HCEC 1CT (cell line): ENCODE results near the gene CD151.

Source experiments
- DNase-seq: peaks from one replicate; pipeline ENCODE4 v3.0.0-alpha.2; 2017

Gene CD151

DNA sequence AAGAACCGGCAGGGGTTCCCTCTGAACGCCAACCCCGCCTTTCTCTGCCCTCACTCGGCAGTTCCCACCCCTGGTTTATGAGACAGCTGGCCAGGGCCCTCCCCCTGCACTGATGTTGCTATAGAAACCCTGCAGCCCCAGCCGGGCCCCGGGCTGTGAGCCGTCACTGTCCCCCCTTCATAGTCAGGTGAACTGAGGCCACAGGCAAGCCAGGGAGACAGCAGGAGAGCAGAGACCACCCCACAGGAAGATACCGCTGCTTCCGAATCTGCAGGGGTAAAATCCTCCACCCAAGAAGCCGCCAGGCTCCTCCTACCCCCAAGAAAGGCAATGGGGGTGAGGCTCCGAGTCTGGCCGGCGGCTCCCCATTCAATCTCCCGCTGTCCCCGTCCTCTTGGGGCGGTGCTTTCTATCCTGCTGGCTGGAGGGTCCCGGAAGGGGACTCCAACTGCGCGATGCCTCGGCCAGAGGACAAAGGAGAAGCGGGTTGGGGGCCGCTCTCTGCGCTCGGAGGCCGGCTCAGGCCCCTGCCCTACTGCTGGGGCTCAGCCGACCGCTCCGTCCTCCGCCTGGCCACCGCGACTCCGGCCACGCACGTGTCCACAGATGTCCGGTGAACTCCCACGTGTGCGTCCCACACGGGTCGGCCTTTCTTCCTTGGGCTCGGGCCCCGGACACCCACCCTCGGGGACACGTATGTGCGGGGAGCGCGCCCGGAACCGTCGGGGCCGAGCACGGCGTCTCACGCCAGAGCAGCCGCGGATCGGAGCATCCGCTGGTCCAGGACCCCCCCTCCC is 35.3 kb upstream of the CD151 start:
- peak; percentile 77 for DNase-seq

DNA sequence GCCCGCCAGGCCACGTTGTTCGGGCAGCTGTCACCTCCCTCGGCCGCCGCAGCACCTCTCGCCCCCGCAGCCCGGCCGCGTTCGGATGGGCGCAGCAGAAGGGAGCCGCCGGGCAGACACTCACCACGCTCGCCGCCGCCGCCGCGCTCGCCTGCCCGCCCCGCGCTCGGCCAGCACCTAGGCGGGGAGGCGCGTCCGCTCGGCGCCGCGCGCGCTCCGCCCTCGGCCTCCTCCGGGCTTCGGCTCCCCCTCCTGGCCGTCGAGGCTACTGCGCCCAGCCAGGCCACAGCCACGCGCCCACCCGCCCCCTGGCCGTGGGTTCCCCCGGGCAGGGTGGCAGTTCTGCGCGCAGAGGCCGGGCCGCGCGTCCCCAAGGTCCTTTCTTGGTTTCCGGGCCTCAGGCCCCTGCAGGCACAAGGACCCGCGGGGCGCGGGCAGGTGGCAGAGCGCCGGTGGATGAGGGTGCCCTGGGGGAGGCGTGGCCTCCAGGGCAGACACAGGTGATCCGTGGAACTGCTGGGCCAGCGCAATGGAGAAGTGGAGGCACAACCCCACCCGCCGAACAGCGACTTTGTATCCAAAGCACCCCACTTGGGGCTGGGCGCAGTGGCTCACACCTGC is 34.5 kb upstream of the CD151 start, which contains the start of gene SLC25A22:
TSS of gene SLC25A22 (minus strand) at position 189 of the 621 bp plus-strand sequence. CDS start 3,275 bp downstream, outside the sequence.
- peak; percentile 73 for DNase-seq

DNA sequence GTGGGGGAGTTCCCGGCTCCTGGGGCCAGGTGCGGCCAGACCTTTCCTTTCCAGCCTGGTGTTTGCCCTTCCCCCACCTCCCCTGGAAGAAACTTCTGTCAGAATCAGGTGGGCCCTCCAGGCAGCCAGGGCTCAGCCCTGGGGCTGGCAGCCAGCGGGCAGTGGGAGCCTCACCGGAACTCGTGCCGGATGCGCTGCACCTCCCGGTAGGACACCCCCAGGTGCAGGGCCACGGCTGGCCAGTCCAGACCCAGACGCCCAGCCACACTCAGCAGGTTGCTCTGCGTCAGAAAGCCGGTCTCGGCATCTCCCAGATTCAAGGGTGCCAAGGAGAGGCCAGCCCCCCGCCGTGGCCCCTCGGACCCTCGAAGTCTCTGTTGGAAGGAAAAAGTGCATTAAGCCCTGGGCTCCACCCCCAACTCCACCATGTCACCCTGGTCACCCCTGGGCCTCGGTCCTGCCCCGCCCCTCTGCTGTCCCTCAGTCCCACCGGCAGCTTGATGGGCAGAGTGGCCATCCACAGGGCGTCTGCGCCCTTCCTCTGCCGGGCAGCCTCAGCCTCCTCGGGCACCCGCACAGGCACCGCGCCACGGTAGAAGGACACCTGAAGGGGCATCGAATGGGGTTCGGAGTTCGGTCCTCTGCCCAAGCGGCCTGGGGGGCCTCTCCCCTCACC is 33.0 kb upstream of the CD151 start:
- DNase-seq, result no peak

DNA sequence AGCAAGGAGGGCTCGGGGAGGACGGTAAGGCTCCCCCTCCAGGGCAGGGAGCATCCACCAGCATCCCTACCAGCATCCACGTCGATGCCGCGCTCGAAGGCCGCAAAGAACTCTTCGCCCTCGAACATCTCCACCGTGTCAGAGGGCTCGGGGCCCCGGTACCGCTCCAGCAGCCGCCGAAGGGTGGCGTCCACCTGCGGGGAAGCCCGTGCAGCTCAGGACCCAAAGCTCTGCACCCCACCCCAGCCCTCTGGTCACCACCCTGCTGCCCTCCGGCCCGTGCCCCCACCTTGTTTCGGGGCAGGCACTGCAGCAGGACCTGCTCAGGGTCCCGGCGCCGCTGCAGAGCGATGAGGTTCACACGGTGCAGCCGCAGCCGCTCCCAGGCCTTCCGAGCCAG is 32.3 kb upstream of the CD151 start:
- DNase-seq, result no peak

DNA sequence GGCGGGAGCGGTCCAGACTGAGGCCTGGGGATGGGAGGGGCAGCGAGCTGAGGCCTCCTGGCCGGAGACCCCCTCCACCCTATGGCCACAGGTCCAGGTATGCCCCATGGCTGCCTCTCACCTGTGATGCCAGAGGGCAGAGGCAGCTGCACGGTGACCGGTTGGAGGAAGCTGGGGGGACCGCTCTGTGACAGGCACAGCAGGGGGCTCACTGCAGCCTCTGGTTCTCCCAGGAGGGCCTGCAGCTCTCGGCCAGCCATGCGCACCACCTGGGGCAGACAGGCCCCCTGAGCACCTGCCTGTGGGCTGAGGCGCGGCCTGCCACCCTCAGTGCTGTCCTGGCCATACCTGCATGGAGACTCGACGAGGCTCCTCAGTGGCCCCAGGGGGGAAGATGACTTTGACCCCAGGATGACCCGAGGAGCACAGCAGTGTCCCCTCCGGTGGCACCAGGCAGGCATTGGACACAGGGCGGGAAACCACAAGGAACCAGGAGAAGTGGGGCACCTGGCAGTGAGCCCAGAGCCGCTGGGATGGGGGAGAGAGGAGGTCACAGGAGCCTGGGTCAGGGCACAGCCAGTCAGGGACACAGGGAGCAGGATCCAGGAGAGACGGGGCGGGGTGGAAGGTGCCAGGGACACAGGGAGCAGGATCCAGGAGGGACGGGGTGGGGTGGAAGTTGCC is 31.5 kb upstream of the CD151 start:
- no peak for DNase-seq

DNA sequence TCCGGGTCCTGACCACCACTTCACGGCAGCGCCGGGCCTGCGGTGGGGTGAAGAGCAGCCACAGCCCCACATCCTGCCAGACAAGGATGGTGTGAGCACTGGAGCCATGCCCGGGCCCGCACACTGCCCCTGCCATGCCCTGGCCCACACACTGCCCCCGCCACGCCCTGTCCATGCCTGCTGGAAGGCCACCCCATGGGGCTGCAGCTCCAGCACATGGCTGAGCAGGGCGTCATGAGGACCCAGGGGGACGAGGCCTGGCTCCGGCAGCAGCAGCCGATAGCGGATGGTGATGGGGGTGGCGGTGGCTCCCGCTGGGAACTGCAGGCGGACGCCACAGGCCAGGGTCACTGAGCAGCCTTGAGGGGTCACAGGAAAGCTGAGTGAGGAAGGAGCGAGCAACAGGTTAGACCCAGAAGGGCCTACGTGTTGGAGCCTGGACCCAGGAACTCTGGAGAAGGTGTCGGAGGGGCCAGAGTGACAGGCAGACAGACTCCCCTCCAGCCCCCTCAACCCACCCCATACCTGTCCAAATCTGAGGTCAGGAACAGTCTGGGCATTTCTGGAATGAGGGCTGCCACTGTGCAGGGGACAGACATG is 30.6 kb upstream of the CD151 start:
- no peak for DNase-seq

DNA sequence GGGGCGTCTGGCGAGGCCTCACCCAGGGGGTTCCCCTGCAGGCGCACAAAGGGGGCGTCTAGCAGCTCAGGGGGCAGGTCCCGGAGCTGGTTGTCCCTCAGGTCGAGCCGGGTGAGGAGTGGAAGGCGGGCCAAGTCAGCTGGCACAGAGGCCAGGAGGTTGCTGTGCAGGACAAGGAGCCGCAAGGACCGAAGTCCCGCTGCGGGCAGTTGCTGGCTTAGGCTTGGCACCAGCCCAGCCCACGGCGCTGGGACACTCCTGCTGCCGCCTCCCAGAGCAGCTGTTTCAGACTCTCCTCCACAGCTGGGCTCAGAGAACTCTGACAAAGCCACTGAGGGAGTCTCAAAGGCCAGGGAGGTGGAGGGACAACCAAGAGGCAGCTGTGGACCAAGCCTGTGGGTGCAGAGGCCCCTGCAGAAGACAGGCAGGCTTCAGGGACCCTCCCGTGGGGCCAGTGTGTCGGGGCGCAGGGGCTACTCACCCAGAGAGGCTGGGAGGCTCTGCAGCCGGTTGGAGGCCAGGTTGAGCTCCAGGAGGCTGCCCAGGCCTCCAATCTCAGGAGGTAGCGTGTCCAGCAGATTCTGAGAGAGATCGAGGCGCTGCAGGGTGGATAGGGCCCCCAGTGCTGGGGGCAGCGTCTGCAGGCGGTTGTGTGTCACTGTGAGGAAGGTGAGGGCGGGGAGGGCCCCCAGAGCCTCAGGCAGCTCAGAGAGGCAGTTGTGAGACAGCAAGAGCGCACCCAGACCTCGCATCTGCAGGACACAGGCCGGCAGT is 29.9 kb upstream of the CD151 start:
- no peak for DNase-seq

DNA sequence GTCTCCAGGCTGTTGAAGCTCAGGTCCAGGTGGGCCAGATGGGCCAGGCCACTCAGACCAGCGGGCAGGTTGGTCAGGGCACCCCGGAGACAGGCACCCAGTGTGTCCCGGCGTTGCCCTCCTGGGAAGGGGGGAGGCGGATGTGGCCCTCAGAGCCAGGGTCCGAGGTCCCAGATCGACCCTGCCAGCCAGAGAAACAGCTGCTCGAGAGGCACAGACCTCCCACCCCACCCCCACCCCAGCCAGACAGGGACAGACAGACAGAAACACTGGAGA is 29.3 kb upstream of the CD151 start:
- no peak for DNase-seq

DNA sequence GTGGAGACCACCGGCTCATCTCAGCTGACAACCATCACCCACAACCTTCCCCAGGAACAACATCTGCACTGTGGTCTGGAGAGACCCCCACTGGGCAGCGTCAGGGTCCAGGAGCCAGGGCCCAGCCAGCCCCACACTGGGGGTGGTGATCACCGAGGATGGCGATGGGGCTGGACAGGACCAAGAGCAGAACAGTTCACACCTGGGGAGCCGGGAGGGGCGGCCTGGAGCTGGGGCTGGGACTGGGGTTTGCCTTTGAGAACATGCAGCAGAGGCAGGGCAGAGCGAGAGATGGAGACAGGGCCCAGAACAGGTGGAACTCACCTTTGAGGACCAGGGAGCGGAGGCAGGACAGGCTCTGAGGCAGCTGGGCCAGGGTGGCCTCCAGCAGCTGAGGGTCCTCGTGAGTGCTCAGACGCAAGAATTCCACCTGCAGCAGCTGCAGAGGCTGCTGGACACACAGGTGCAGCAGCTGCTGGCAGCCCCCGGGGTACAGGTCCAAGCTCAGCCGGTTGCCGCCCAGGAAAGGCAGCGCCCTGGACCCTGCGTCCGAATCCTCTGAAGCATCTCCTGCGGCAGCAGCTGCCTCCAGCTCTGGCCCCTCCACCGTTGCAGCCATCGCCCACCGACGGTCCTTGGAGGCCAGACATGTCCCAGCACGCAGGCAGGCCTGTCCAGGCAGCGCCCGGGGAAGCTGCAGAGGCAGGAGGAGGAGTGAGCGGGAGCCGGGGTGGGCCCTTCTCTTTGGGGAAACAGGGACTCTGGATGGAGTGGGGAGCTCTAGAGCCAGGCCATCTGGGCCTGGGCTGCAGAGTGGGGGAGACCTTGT is 28.8 kb upstream of the CD151 start:
- DNase-seq, result no peak

DNA sequence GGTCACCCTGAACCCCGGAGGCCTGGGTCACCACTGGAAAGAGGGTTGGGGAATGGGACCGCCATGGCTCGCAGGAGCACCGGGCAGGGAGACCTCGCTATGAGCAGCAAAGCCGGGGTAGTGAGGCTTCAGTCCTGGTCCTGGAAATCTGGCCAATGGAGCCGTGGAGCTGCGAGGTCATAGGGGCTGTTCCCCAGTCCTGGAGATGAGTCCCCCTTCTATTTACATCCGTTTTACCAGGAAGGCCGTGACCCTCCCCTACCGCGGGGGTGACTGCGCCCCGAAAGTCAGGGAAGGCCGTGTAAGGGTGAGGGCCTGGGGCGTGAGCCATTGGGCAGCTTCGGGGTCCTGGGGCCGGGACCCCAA is 28.2 kb upstream of the CD151 start:
- no peak for DNase-seq

DNA sequence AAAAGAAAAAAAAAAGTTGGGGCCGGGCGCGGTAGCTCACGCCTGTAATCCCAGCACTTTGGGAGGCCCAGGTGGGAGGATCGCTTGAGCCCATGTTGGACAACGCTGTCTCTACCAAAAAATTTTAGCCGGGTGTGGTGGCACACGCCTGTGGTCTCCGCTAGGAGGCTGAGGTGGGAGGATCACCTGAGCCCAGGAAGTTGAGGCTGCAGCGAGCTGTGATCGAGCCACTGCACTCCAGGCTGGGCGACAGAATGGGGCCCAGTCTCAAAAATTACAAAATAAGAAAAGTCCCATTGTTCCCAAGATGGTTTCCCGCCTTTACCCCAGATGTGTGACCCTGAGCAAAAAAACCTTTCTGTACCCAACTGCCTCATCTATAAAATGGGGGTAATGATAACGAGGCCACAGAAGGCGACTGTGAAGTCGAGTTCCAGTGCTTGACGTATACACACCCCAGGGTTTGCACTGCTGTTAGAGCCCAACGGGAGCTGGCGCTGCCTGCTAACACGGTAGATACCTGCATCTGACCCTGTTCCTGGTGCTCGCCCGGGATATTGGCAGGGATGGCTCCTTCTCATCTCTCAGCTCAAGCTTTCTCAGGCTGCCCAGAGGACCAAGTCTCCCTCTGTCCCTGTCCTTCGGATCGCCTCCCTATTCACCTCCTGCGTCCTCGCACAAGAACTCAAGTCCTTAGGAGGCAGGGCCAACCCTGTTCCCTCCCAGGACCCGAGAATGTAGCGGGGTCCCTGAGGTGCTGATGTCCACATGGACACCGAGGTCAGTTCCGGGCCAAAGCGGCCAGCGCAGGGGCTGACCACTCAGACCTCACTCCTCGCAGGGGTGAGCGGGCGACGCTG is 24.1 kb upstream of the CD151 start:
- peak; percentile 0 for DNase-seq

DNA sequence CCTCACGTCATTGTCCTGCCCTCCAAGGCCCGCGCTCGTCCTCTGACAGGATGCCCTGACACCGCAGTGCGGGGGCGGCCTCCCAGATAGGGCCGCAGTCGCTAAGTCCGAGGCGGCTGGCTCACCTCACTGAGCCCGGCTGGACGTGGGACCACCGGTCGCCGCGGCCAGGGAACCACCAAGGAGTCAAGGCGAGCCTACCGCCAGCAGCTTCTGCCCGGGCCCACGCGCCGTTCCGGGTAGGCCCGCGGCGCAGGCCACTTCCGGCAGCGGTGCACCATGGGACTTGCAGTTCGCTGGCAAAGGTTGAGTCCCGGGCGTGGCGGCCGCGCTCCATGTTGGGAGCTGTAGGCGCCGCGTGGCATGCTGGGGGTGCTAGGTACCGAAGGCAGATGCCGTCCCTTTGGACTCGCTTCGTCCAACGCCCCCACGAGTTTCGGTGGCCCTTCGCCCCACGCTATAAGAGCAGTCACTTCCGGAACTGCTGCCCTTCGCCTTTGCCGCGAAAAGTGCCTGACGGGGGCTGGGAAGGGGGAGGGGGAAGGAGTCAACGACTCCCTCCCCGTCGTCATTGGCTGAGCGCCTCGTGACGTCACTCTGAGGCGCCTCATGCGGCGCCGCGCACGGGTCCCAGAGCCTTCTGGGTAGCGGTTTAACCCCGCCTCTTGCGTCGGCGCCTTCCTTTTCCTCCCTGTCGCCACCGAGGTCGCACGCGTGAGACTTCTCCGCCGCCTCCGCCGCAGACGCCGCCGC is 23.3 kb upstream of the CD151 start, which contains the start of gene RPLP2:
TSS of gene RPLP2 (plus strand) at position 681 of the 753 bp plus-strand sequence. CDS start 268 bp downstream, outside the sequence.
- DNase-seq, result peak; percentile 97

DNA sequence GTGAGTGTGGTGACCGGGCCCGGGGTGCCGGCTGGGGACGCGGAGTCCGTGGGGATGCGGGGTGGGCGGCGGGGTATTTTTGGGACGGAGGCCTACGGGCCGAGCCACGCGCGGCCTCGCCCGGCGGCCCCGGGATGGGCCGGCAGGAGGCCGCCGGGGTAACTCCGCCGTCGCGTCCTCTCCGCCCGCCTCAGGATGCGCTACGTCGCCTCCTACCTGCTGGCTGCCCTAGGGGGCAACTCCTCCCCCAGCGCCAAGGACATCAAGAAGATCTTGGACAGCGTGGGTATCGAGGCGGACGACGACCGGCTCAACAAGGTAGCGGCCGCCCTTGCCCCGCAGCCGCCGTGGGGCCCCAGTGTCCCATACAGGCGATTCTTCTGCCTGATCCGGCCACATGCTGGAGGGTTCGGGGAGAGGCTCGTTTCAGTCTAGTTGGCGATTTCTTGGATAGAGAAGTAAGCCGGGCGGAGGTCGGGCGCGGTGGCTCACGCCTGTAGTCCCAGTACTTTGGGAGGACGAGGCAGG is 22.6 kb upstream of the CD151 start:
- DNase-seq, result peak; percentile 0

DNA sequence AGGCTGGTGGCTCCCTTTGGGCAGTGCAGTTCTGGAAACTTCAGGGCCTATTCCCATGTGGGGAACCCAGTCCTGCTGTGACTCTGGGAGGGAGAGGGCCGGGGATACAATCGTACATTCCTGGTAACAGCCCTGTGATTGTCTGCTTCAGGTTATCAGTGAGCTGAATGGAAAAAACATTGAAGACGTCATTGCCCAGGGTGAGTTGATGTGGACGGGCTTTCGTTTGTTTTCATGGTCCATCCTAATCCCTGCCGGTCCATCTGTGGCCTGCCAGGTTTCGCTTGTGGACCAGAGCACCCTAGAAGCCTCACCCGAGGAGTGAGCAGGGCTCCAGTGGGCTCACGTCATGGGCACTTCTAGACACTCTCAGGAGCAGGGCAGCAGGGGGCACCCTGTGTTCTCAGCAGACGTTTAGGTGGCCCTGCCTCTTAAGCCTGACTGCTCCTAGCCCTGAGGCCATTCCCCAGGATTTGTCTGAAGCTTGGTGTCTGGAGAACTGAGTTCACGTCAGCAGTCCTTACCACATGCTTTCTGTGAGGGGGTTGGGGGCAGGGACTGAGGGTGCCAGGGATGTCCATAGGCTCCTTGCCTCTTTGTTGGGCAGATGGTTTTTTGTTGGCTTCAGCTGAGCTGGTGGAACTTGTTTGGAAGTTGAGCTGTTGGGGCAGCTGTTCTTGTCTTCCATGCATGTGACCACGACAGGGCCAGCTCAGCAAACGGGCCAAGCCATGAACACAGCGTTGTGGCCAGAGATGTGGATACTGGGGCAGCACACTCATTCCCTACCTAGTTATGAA is 21.1 kb upstream of the CD151 start:
- DNase-seq, result peak; percentile 4

DNA sequence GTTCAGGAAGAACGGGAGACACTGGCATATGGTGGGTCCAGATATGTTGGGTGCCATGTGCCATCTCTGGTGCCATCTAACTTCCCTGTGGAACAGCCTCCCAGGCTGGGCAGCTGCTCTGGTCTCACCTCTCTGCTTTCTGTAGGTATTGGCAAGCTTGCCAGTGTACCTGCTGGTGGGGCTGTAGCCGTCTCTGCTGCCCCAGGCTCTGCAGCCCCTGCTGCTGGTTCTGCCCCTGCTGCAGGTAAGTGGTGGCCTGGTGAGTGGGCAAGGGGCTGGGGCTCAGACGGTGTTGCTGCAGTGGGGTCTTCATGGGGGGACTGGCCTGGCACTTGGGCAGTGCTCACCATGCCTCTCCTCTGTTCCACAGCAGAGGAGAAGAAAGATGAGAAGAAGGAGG is 20.4 kb upstream of the CD151 start:
- peak; percentile 0 for DNase-seq

DNA sequence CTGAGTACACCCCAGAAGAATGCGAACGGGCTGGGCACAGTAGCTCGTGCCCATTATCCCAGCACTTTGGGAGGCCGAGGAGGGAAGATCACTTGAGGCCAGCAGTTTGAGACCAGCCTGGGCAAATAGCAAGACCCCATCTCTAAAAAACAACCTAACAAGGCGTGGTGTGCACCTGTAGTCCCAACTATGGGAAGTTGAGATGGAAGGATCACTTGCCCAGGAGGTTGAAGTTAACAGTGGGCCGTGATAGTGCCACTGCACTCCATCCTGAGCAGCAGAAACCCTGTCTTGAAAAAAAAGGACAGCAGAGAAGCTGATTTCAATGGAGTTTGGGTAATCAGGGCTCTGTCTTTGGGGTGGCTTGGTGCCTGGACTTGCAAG is 19.7 kb upstream of the CD151 start:
- DNase-seq, result no peak

DNA sequence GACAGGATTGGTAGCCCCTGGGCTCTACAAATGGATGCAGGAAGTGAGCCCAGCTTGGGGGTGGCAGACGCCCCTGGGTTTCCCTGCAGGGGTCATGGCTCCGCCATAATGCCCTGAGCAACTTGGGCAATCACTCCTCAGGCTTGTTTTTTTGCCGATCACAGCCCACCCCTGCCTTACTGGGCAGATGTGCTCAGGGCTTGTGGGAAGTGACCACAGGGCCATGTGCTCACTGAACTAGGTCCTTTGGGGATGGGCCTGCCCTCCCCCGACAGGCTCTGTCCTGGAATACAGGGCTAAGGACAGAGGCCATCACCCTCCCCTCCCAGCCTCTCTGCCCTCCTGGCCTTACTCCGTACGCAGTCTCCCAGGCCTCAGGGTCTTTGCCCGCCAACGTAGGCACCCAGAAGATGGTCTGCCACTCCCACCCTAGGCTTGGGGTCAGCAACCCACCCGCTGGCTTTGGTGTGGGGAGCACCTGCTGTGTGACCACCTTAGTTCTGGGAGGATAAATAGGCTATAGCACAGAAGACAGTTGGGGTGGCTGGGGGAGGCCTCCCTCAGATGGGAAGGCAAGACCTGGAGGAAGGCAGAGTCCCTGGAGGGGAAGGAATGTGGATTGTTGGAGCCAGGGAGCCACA is 19.2 kb upstream of the CD151 start:
- DNase-seq, result peak; percentile 3
